H1 (cell line): ENCODE data around the gene GATC. TPM values are rescaled to one million over a fixed set of nuclear protein-coding genes. Genes with fewer than 3 reads are reported as not detected.

Experiments
- CTCF ChIA-PET: fragments of 300-600 bp; sonication (Branson Sonifier 250); formaldehyde crosslinking; loops from one replicate; lab custom pipeline; 2021; ENCODE audit not compliant: partially characterized antibody; lab: Charles Lee
- POLR2A ChIA-PET: fragments of 300-600 bp; sonication (Branson Sonifier 250); formaldehyde crosslinking; loops from one replicate; lab custom pipeline; 2021; ENCODE audit warnings: inconsistent platforms; ENCODE audit not compliant: partially characterized antibody; lab: Charles Lee
- DNase-seq, 2 experiments: peaks; one replicate each; pipeline versions ENCODE4 v3.0.0 to v3.0.0-alpha.2; 2010 to 2022; ENCODE audit warnings: low spot score in 2 of 2, low read depth in 1 of 2, mixed read lengths in 1 of 2
- FAIRE-seq: peaks from 2 replicates; lab custom pipeline; 2011; peaks lifted over from hg19 to GRCh38; lab: Jason Lieb, UNC
- H2AFZ ChIP-seq: 2 replicates; pipeline ENCODE4 v1.8.1; 2012; ENCODE audit warnings: low read length, inconsistent platforms
- H2AK5ac ChIP-seq: 2 replicates; pipeline ENCODE4 v1.6.1; 2013; ENCODE audit warnings: low read depth, low read length
- H2BK120ac ChIP-seq: replicated peaks from 2 replicates; pipeline ENCODE3; 2013; ENCODE audit warnings: low read depth, low read length, inconsistent platforms
- H2BK12ac ChIP-seq: 2 replicates; pipeline ENCODE4 v1.6.1; 2013; ENCODE audit warnings: low read depth, low read length
- H2BK15ac ChIP-seq: 2 replicates; pipeline ENCODE4 v1.6.1; 2013; ENCODE audit warnings: low read length
- H2BK20ac ChIP-seq: 2 replicates; pipeline ENCODE4 v1.6.1; 2013; ENCODE audit warnings: low read length
- H2BK5ac ChIP-seq: 2 replicates; pipeline ENCODE4 v1.6.1; 2013; ENCODE audit warnings: low read depth, low read length
- H3K14ac ChIP-seq: 2 replicates; pipeline ENCODE4 v1.6.1; 2013; ENCODE audit warnings: inconsistent platforms; ENCODE audit not compliant: insufficient read length
- H3K18ac ChIP-seq: 2 replicates; pipeline ENCODE4 v1.6.1; 2013; ENCODE audit warnings: low read length; ENCODE audit errors: extremely low read depth
- H3K23ac ChIP-seq: 2 replicates; pipeline ENCODE4 v1.6.1; 2013; ENCODE audit warnings: inconsistent platforms; ENCODE audit not compliant: insufficient read length
- H3K23me2 ChIP-seq: 2 replicates; pipeline ENCODE4 v1.6.1; 2013; ENCODE audit warnings: low read depth, low read length
- H3K27ac ChIP-seq: 2 replicates; pipeline ENCODE4 v1.6.1; 2011; ENCODE audit warnings: low read depth, low read length, inconsistent platforms
- H3K27me3 ChIP-seq, 4 experiments: replicated peaks in 1 of 4; 1 replicate in 1 of 4; 2 replicates in 3 of 4; pipeline versions ENCODE4 v1.6.1 to v1.8.1; 2011 to 2013; ENCODE audit warnings: low read length in 3 of 4, mild to moderate bottlenecking in 3 of 4, inconsistent platforms in 2 of 4, mixed read lengths in 2 of 4, moderate library complexity in 1 of 4; ENCODE audit not compliant: control insufficient read depth in 3 of 4, insufficient read depth in 3 of 4; ENCODE audit errors: extremely low read depth in 1 of 4
- H3K36me3 ChIP-seq, 4 experiments: 2 replicates each; pipeline versions ENCODE4 v1.6.1 to v1.8.1; 2011 to 2013; ENCODE audit warnings: mild to moderate bottlenecking in 4 of 4, low read length in 3 of 4, moderate library complexity in 2 of 4, control low read depth in 1 of 4, inconsistent platforms in 1 of 4; ENCODE audit not compliant: insufficient read depth in 4 of 4, control insufficient read depth in 2 of 4
- H3K4ac ChIP-seq: replicated peaks from 2 replicates; pipeline ENCODE3; 2013; ENCODE audit warnings: low read length, low read depth, mixed read lengths, inconsistent platforms; ENCODE audit not compliant: insufficient read length
- H3K4me1 ChIP-seq, 4 experiments: replicated peaks in 1 of 4; 1 replicate in 1 of 4; 2 replicates in 3 of 4; pipeline versions ENCODE4 v1.6.1 to v1.8.1; 2011 to 2013; ENCODE audit warnings: low read length in 3 of 4, inconsistent platforms in 2 of 4, mixed read lengths in 1 of 4; ENCODE audit not compliant: insufficient read depth in 4 of 4, control insufficient read depth in 3 of 4
- H3K4me2 ChIP-seq, 2 experiments: 2 replicates each; pipeline versions ENCODE4 v1.6.1 to v1.8.1; 2011 to 2013; ENCODE audit warnings: low read depth in 2 of 2, low read length in 2 of 2, control low read depth in 1 of 2, inconsistent platforms in 1 of 2, mild to moderate bottlenecking in 1 of 2; ENCODE audit not compliant: insufficient read depth in 1 of 2
- H3K4me3 ChIP-seq, 4 experiments: fragments of 200-600, 300-600 bp in 1 of 4; sonication (generic), shearing (Covaris generic), sonication (Bioruptor Twin) in 1 of 4; 2 replicates each; pipeline versions ENCODE4 v1.5.1 to v1.8.1; 2011 to 2016; ENCODE audit warnings: low read length in 4 of 4, low read depth in 3 of 4, control low read depth in 2 of 4, inconsistent platforms in 2 of 4, mild to moderate bottlenecking in 2 of 4, mixed read lengths in 1 of 4, moderate library complexity in 1 of 4; ENCODE audit not compliant: insufficient read depth in 2 of 4; ENCODE audit errors: extremely low read depth in 1 of 4
- H3K56ac ChIP-seq: replicated peaks from 2 replicates; pipeline ENCODE3; 2013; ENCODE audit warnings: low read depth, mild to moderate bottlenecking, mixed read lengths, low read length, inconsistent platforms; ENCODE audit not compliant: insufficient read length
- H3K79me1 ChIP-seq: 2 replicates; pipeline ENCODE4 v1.6.1; 2013; ENCODE audit warnings: low read depth, low read length, control low read depth
- H3K79me2 ChIP-seq, 2 experiments: 2 replicates each; pipeline versions ENCODE4 v1.6.1 to v1.8.1; 2012 to 2013; ENCODE audit warnings: low read length in 2 of 2, mild to moderate bottlenecking in 2 of 2, inconsistent platforms in 1 of 2; ENCODE audit not compliant: insufficient read depth in 2 of 2, control insufficient read depth in 1 of 2
- H3K9ac ChIP-seq, 4 experiments: replicated peaks in 1 of 4; 1 replicate in 1 of 4; 2 replicates in 3 of 4; pipeline versions ENCODE4 v1.6.1 to v1.8.1; 2011 to 2013; ENCODE audit warnings: low read depth in 3 of 4, low read length in 3 of 4, control low read depth in 2 of 4, mild to moderate bottlenecking in 2 of 4, moderate library complexity in 2 of 4, inconsistent platforms in 1 of 4; ENCODE audit errors: extremely low read depth in 1 of 4
- H3K9me3 ChIP-seq, 2 experiments: 2 replicates each; pipeline versions ENCODE4 v1.6.1 to v1.8.1; 2012 to 2013; ENCODE audit warnings: mild to moderate bottlenecking in 2 of 2, moderate library complexity in 2 of 2, control low read depth in 1 of 2, inconsistent platforms in 1 of 2, low read depth in 1 of 2, low read length in 1 of 2, mixed read lengths in 1 of 2; ENCODE audit not compliant: insufficient read depth in 2 of 2
- H4K20me1 ChIP-seq, 2 experiments: replicated peaks in 1 of 2; 2 replicates each; pipeline versions ENCODE3 to v1.8.1; 2011 to 2013; ENCODE audit warnings: inconsistent platforms in 2 of 2, low read length in 2 of 2, mild to moderate bottlenecking in 1 of 2; ENCODE audit not compliant: insufficient read depth in 2 of 2, control insufficient read depth in 1 of 2
- H4K5ac ChIP-seq: 2 replicates; pipeline ENCODE4 v1.6.1; 2013; ENCODE audit warnings: low read length, low read depth, mixed read lengths, inconsistent platforms; ENCODE audit not compliant: insufficient read length
- H4K8ac ChIP-seq: 2 replicates; pipeline ENCODE4 v1.8.0; 2013; ENCODE audit warnings: mild to moderate bottlenecking, moderate library complexity, low read length, inconsistent platforms; ENCODE audit not compliant: insufficient read depth; ENCODE audit errors: extremely low read depth
- H4K91ac ChIP-seq: replicated peaks from 2 replicates; pipeline ENCODE3; 2013; ENCODE audit warnings: low read length, mixed read lengths, inconsistent platforms; ENCODE audit not compliant: insufficient read length
- EP300 ChIP-seq, 2 experiments: IDR thresholded peaks; 1 replicate in 1 of 2; 2 replicates in 1 of 2; pipeline ENCODE4 v1.6.1; 2011 to 2012; ENCODE audit warnings: low read depth in 2 of 2, low read length in 2 of 2, mild to moderate bottlenecking in 2 of 2, borderline replicate concordance in 1 of 2, inconsistent platforms in 1 of 2, moderate library complexity in 1 of 2
- GTF2F1 ChIP-seq: IDR thresholded peaks from 2 replicates; pipeline ENCODE4 v1.6.1; 2012; ENCODE audit warnings: low read depth, low read length, improper control_type of control experiment, borderline replicate concordance
- HDAC2 ChIP-seq, 2 experiments: fragments of 300-600 bp in 1 of 2; sonication (generic) in 1 of 2; IDR thresholded peaks; 2 replicates each; pipeline ENCODE4 v1.6.1; 2011 to 2012; ENCODE audit warnings: low read depth in 2 of 2, low read length in 2 of 2, mild to moderate bottlenecking in 2 of 2, moderate library complexity in 2 of 2, borderline replicate concordance in 1 of 2, inconsistent platforms in 1 of 2
- KDM4A ChIP-seq: IDR thresholded peaks from one replicate; pipeline ENCODE4 v1.7.1; 2012; ENCODE audit warnings: low read depth, mild to moderate bottlenecking, moderate library complexity, low read length, inconsistent platforms; ENCODE audit not compliant: severe bottlenecking
- KDM5A ChIP-seq: fragments of 200-600 bp; IDR thresholded peaks from 2 replicates; pipeline ENCODE4 v1.7.1; 2012; ENCODE audit warnings: mild to moderate bottlenecking, low read length, inconsistent platforms, mixed read lengths
- RAD21 ChIP-seq, 2 experiments: IDR thresholded peaks in 1 of 2; conservative IDR thresholded peaks in 1 of 2; 2 replicates each; pipeline ENCODE4 v1.6.1; 2011; ENCODE audit warnings: low read depth in 2 of 2, low read length in 2 of 2, improper control_type of control experiment in 1 of 2, inconsistent platforms in 1 of 2, mild to moderate bottlenecking in 1 of 2, moderate library complexity in 1 of 2
- SRF ChIP-seq: IDR thresholded peaks from 2 replicates; pipeline ENCODE4 v1.6.1; 2011; ENCODE audit warnings: mild to moderate bottlenecking, low read depth, low read length, moderate library complexity
- TCF12 ChIP-seq: IDR thresholded peaks from 2 replicates; pipeline ENCODE4 v1.6.1; 2011; ENCODE audit warnings: low read depth, mild to moderate bottlenecking, low read length
- WGBS, 2 experiments: shearing (Covaris generic) in 1 of 2; methylation state at CpG; one replicate each; pipeline versions ENCODE4 v1.1.6 to v1.1.7; 2013 to 2015; ENCODE audit warnings: low lambda C conversion rate in 2 of 2, mixed read lengths in 2 of 2, inconsistent platforms in 1 of 2, low coverage in 1 of 2, missing lambda C conversion rate in 1 of 2; ENCODE audit not compliant: insufficient replicate concordance in 2 of 2, insufficient coverage in 1 of 2, insufficient read length in 1 of 2; ENCODE audit errors: extremely low coverage in 1 of 2, missing lambda C conversion rate in 1 of 2; 5-methylcytosine and 5-hydroxymethylcytosine counted together
- polyA plus RNA-seq, 7 experiments: library from polyadenylated mRNA; depleted of rRNA in 3 of 7; stranded (reverse) in 5 of 7; unstranded in 2 of 7; fragments of >200 nt in 5 of 7; fragments of 200-250 nt in 2 of 7; gene quantifications; 1 replicate in 5 of 7; 2 replicates in 1 of 7; 4 replicates in 1 of 7; pipeline versions ENCODE4 v1.2.1 to v1.2.3, GENCODE V29; 2011 to 2013; ENCODE audit warnings: missing spikeins in 2 of 7, mixed read lengths in 2 of 7
- total RNA-seq: library from RNA; stranded (reverse); fragmentation: NEBNext Ultra II Directional; extraction: Animal tissue kit (Norgen Biotek cat#: 25700); gene quantifications from 2 replicates; pipeline ENCODE4 v1.2.1, GENCODE V29; 2021

Gene GATC
- total and polyA plus RNA-seq, 2 of the 8 experiments (the other 6 are each of a cell fraction or from before 2014, with no cell fraction given), result 13.2 to 30.4 TPM

- H3K9ac ChIP-seq, result no peak overlapping the region
- peaks cover 0 to 1% of the 10 kb centered on the region in 2 experiments for H4K20me1 ChIP-seq
- 94% methylated on average over 1 of the region's 1 CpG; no CpG with 5 or more reads in 1 of the 2 experiments for WGBS, 2 experiments
- no peaks in the 10 kb centered on the region for H3K23me2 ChIP-seq
- H2BK15ac ChIP-seq, result no peak overlapping the region
- H2BK120ac ChIP-seq, result no peak overlapping the region
- H2BK5ac ChIP-seq, result no peak overlapping the region
- no peak overlapping the region for H3K14ac ChIP-seq
- no peaks in the 10 kb centered on the region for H3K36me3 ChIP-seq
- H3K4me2 ChIP-seq, result no peak overlapping the region
- no peak overlapping the region for H3K56ac ChIP-seq
- H3K4me3 ChIP-seq, result no peak overlapping the region
- H2BK20ac ChIP-seq, result no peak overlapping the region
- H3K9me3 ChIP-seq, result no peaks in the 10 kb centered on the region
- H3K23ac ChIP-seq, result no peak overlapping the region
- no peaks in the 10 kb centered on the region for H3K79me2 ChIP-seq
- no peak overlapping the region for H2AFZ ChIP-seq
- no peak overlapping the region for H4K5ac ChIP-seq
- no peak for DNase-seq
- FAIRE-seq, result no peak
- H3K4me1 ChIP-seq, result peaks cover 0 to 5% (median 0%) of the 10 kb centered on the region in 4 experiments; a peak in 1 of 7 replicates
- H4K91ac ChIP-seq, result no peak overlapping the region
- H3K4ac ChIP-seq, result no peak overlapping the region
- no peak overlapping the region for H2BK12ac ChIP-seq
- no peaks in the 10 kb centered on the region for H3K27me3 ChIP-seq
- no peak overlapping the region for H3K27ac ChIP-seq
- ChIA-PET CTCF (interaction anchor here (0.6 to 1.9 kb wide), 8 partner anchors 9 to 605 kb away, joined by 3 to 6 read pairs (median 4); partner anchors contain the start of gene DYNLL1), POLR2A (interaction anchor here (0.9 to 4.2 kb wide), 13 partner anchors 9 to 278 kb away, joined by 3 to 25 read pairs (median 4); partner anchors contain the start of genes DYNLL1, RPLP0, SIRT4 and SRSF9)
- H3K18ac ChIP-seq, result no peak overlapping the region
- H2AK5ac ChIP-seq, result no peak overlapping the region
- peaks cover 2% of the 10 kb centered on the region; the same call in 1 of the 2 replicates for H3K79me1 ChIP-seq
- H4K8ac ChIP-seq, result no peak overlapping the region
- TF ChIP-seq KDM4A (no peak), GTF2F1 (no peak), EP300 (IDR thresholded peaks at IDR 0.05; ENCODE audit: borderline replicate concordance in 1 of 2, low read depth in 2 of 2, low read length in 2 of 2) (no peak), HDAC2 (IDR thresholded peaks at IDR 0.05; ENCODE audit: borderline replicate concordance in 1 of 2, low read depth in 2 of 2, low read length in 2 of 2) (no peak), TCF12 (no peak), KDM5A (no peak), SRF (no peak), RAD21 (IDR thresholded peaks at IDR 0.05 in 1 of 2, conservative IDR thresholded peaks at IDR 0.05 in 1 of 2; ENCODE audit: low read depth in 2 of 2, low read length in 2 of 2) (no peak)
Measured at GRCh38 chr12:120479458-120479857, 33.2 kb downstream of the GATC start.
